Measurements from ENCODE around the gene OR4C3.
"Not testable (repeated sequence)": the region's sequence is repeated elsewhere in the genome, so short reads cannot be mapped to it uniquely, and the experiment has no call there.

Gene OR4C3

GRCh38 chr11:48324620-48325019 lies at the start of gene OR4C3:
Gene OR4C3, plus strand, starts transcription at chr11:48324920. Its CDS starts 102 bp downstream, at chr11:48325022.
- not testable (repeated sequence) for H3K4me3 ChIP-seq, H3K27ac ChIP-seq

- no peak within 1 kb of the TSS for H3K4me3 ChIP-seq
- H3K27ac ChIP-seq: no peak within 1 kb of the TSS
Observed at GRCh38 chr11:48305923-48306322, 18.8 kb upstream of the OR4C3 start, which contains the start of gene OR4S1. Gene OR4S1, plus strand, starts transcription at chr11:48306223. Its CDS starts 0 bp downstream, at chr11:48306223.

GRCh38 chr11:48307760-48308386 lies 16.8 kb upstream of the OR4C3 start:
- Histone ChIP-seq H3K4me3 (no peak overlapping the region), H3K27ac (no peak overlapping the region)

- not testable (repeated sequence) for H3K27ac ChIP-seq, H3K4me3 ChIP-seq
Observed at GRCh38 chr11:48313590-48313989, 11.1 kb upstream of the OR4C3 start.

- not testable (repeated sequence) for H3K27ac ChIP-seq, H3K4me3 ChIP-seq
Observed at GRCh38 chr11:48319813-48320212, 4.9 kb upstream of the OR4C3 start.

GRCh38 chr11:48341466-48341865 lies 16.7 kb downstream of the OR4C3 start:
- H3K27ac ChIP-seq: no peak overlapping the region
- H3K4me3 ChIP-seq: no peak overlapping the region

- H3K27ac ChIP-seq, H3K4me3 ChIP-seq: not testable (repeated sequence)
Observed at GRCh38 chr11:48342505-48342904, 17.8 kb downstream of the OR4C3 start.

GRCh38 chr11:48346286-48346685 lies 21.6 kb downstream of the OR4C3 start:
- not testable (repeated sequence) for H3K27ac ChIP-seq, H3K4me3 ChIP-seq

GRCh38 chr11:48354013-48354412 lies 29.3 kb downstream of the OR4C3 start:
- Histone ChIP-seq H3K4me3 (no peak overlapping the region), H3K27ac (no peak overlapping the region)

GRCh38 chr11:48354677-48355076 lies 30.0 kb downstream of the OR4C3 start:
- H3K4me3 ChIP-seq: no peak overlapping the region
- no peak overlapping the region for H3K27ac ChIP-seq

GRCh38 chr11:48361289-48361688 lies 36.6 kb downstream of the OR4C3 start:
- H3K4me3 ChIP-seq, H3K27ac ChIP-seq: not testable (repeated sequence)

GRCh38 chr11:48366365-48366764 lies 41.6 kb downstream of the OR4C3 start, which contains the start of gene OR4C5:
Gene OR4C5, minus strand, starts transcription at chr11:48366465. Its CDS starts 0 bp downstream, at chr11:48366465.
- Histone ChIP-seq H3K4me3 (no peak within 1 kb of the TSS), H3K27ac (no peak within 1 kb of the TSS)
